ENCODE measurements around the gene WDR70. TPM values are rescaled to one million over a fixed set of nuclear protein-coding genes. Genes with fewer than 3 reads are reported as not detected.

Gene WDR70
- total RNA-seq, 3 donors from 2014 or later (not counting 1 experiment from before 2014, with no cell fraction given), result 36.3 to 47.0 (median 41.3) TPM

DNA sequence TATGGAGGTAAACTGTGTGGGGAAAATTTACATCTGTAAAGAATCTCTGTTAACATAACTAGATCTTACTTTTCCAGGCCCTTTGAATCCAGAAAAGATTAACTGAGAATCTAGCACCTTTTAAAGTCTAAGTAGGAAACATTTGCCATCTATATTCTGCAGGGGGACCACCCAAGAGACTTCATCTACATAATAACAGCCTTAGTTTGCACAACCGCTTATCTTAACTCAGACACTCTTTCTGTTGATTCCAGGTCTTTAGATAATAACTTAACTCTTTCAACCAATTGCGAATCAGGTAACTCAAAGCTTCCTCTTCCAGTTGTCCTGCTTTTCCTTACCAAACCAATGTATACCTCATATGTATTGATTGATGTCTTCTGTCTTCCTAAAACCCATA, 407.3 kb downstream of the WDR70 start:
- H3K4me1 ChIP-seq (ENCODE audit: control insufficient read depth, insufficient read depth, low read length), result no peaks in the 10 kb centered on the region
- ATAC-seq (no peak), DNase-seq (no peak)
- peaks cover 0 to 9% of the 10 kb centered on the region in 2 donors for H3K27me3 Mint-ChIP-seq (ENCODE audit: low read depth in 2 of 2)
- H3K4me1 Mint-ChIP-seq, result no peaks in the 10 kb centered on the region
- no peaks in the 10 kb centered on the region for H3K27me3 ChIP-seq (ENCODE audit: control insufficient read depth, insufficient read depth, low read length)
- no peaks in the 10 kb centered on the region for H3K36me3 Mint-ChIP-seq
- TF ChIP-seq, protein P1, sequence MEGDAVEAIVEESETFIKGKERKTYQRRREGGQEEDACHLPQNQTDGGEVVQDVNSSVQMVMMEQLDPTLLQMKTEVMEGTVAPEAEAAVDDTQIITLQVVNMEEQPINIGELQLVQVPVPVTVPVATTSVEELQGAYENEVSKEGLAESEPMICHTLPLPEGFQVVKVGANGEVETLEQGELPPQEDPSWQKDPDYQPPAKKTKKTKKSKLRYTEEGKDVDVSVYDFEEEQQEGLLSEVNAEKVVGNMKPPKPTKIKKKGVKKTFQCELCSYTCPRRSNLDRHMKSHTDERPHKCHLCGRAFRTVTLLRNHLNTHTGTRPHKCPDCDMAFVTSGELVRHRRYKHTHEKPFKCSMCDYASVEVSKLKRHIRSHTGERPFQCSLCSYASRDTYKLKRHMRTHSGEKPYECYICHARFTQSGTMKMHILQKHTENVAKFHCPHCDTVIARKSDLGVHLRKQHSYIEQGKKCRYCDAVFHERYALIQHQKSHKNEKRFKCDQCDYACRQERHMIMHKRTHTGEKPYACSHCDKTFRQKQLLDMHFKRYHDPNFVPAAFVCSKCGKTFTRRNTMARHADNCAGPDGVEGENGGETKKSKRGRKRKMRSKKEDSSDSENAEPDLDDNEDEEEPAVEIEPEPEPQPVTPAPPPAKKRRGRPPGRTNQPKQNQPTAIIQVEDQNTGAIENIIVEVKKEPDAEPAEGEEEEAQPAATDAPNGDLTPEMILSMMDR (IDR thresholded peaks at IDR 0.05), result no peak
- H3K9me3 Mint-ChIP-seq, result peaks cover 0 to 2% of the 10 kb centered on the region in 2 donors
- intact Hi-C loops (cut with micrococcal nuclease), result no loop called here
- no peak overlapping the region for H3K27ac Mint-ChIP-seq
- H3K4me3 ChIP-seq (ENCODE audit: low read length), result no peak overlapping the region
- H3K4me3 Mint-ChIP-seq, result no peak overlapping the region
- H3K36me3 ChIP-seq (ENCODE audit: control insufficient read depth, insufficient read depth, low read length), result no peaks in the 10 kb centered on the region
- H3K27ac ChIP-seq (ENCODE audit: low read length), result no peak overlapping the region
- H3K9me3 ChIP-seq (ENCODE audit: control insufficient read depth, insufficient read depth, low read length), result no peaks in the 10 kb centered on the region
- 83% methylated on average over 2 of the region's 2 CpGs for WGBS (ENCODE audit: insufficient coverage)

DNA sequence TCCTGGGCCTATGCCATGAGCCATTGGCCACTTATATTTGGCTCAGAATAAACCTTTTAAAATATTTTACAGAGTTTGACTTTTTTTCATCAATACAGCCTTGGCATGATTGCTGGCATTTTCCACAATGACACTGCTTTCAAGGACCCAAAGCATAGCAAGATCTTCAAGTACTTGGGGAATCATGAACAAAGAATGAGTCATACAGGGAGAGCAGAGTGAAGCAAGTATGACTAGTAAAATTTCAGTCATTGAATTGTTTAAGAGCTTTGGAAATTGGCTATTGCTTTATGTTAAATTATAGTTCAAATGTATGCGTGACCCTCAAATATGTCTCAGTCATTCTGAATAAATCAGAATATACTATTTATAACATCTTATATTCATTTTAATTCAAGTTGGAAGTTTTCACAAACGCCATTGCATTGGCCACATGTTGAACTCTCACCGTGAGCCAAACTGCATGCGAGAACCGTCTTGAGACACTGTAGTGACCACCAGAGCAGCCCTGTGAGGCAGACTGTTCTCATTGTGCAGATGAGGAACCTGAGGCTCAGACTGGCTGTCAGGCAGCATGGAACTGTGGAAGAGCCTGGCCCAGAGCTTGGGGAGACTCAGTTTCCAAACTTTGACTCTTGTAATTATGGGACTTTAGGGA, 407.9 kb downstream of the WDR70 start:
- no peak overlapping the region for H3K27ac Mint-ChIP-seq
- ATAC-seq, result no peak
- peaks cover 0 to 2% of the 10 kb centered on the region in 2 donors for H3K9me3 Mint-ChIP-seq
- H3K36me3 Mint-ChIP-seq, result no peaks in the 10 kb centered on the region
- no peak overlapping the region for H3K4me3 Mint-ChIP-seq
- H3K27me3 ChIP-seq (ENCODE audit: control insufficient read depth, insufficient read depth, low read length), result no peaks in the 10 kb centered on the region
- intact Hi-C loops (cut with micrococcal nuclease), result no loop called here
- TF ChIP-seq, protein P1 (IDR thresholded peaks at IDR 0.05), result no peak
- no peaks in the 10 kb centered on the region for H3K4me1 Mint-ChIP-seq
- 89% methylated on average over 4 of the region's 5 CpGs for WGBS (ENCODE audit: insufficient coverage)
- no peaks in the 10 kb centered on the region for H3K9me3 ChIP-seq (ENCODE audit: control insufficient read depth, insufficient read depth, low read length)
- no peaks in the 10 kb centered on the region for H3K36me3 ChIP-seq (ENCODE audit: control insufficient read depth, insufficient read depth, low read length)
- H3K27ac ChIP-seq (ENCODE audit: low read length), result no peak overlapping the region
- H3K4me1 ChIP-seq (ENCODE audit: control insufficient read depth, insufficient read depth, low read length), result no peaks in the 10 kb centered on the region
- no peak for DNase-seq
- no peak overlapping the region for H3K4me3 ChIP-seq (ENCODE audit: low read length)
- peaks cover 0 to 9% of the 10 kb centered on the region in 2 donors for H3K27me3 Mint-ChIP-seq (ENCODE audit: low read depth in 2 of 2)

DNA sequence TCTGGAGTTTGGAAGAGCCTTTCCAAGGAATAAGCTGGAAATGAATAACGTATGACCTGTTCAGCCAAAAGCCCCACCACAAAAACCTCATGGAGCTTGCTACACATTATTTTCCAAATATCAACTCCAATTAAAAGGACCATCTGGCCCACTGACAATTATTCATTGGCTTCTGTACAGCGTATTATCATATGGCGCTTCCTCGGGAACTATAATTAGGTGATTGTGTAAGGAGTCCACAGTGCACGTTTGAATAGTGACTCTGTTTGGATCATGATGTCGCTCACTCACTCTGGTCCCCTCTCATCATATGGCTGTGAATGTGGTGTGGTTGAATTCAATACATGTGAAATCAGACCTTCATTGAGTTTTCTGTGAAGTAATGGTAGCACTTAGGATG, 408.6 kb downstream of the WDR70 start:
- Mint-ChIP-seq H3K27me3 (ENCODE audit: low read depth in 2 of 2) (peaks cover 0 to 9% of the 10 kb centered on the region in 2 donors), H3K4me1 (no peaks in the 10 kb centered on the region), H3K9me3 (peaks cover 0 to 2% of the 10 kb centered on the region in 2 donors), H3K36me3 (no peaks in the 10 kb centered on the region), H3K4me3 (no peak overlapping the region), H3K27ac (no peak overlapping the region)
- Histone ChIP-seq H3K4me1 (ENCODE audit: control insufficient read depth, insufficient read depth, low read length) (no peaks in the 10 kb centered on the region), H3K27ac (ENCODE audit: low read length) (no peak overlapping the region), H3K27me3 (ENCODE audit: control insufficient read depth, insufficient read depth, low read length) (no peaks in the 10 kb centered on the region), H3K4me3 (ENCODE audit: low read length) (no peak overlapping the region), H3K36me3 (ENCODE audit: control insufficient read depth, insufficient read depth, low read length) (no peaks in the 10 kb centered on the region), H3K9me3 (ENCODE audit: control insufficient read depth, insufficient read depth, low read length) (no peaks in the 10 kb centered on the region)
- DNase-seq (no peak), ATAC-seq (no peak)
- intact Hi-C loops (cut with micrococcal nuclease), result no loop called here
- 94% methylated on average over 6 of the region's 6 CpGs for WGBS (ENCODE audit: insufficient coverage)
- TF ChIP-seq, protein P1 (IDR thresholded peaks at IDR 0.05), result no peak

DNA sequence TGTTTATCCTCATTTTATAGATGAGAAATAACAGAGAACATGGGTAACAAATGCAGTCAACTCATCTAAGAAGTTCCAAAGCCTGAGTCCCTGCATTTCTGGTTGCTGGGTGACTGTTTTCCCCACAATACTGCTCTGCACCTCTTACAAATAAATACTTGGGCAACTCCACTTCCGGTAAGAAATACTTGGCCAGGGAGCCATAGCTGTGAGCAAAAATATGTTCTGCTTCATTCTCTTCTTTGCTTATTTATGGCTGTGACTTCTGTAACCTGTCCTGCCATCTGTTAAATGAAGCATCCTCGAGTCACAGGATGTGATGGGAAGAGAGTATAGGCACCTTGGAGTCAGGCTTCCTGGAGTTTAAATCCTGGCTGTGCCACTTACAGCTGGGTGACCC, 410.9 kb downstream of the WDR70 start:
- no peaks in the 10 kb centered on the region for H3K4me1 Mint-ChIP-seq
- H3K27me3 Mint-ChIP-seq (ENCODE audit: low read depth in 2 of 2), result peaks cover 9 to 19% of the 10 kb centered on the region in 2 donors
- DNase-seq (no peak), ATAC-seq (no peak)
- no peak overlapping the region for H3K27ac Mint-ChIP-seq
- no peak overlapping the region for H3K4me3 ChIP-seq (ENCODE audit: low read length)
- H3K36me3 Mint-ChIP-seq, result peaks cover 13% of the 10 kb centered on the region
- H3K9me3 Mint-ChIP-seq, result peaks cover 5 to 8% of the 10 kb centered on the region in 2 donors
- no peak overlapping the region for H3K4me3 Mint-ChIP-seq
- H3K9me3 ChIP-seq (ENCODE audit: control insufficient read depth, insufficient read depth, low read length), result no peaks in the 10 kb centered on the region
- WGBS (ENCODE audit: insufficient coverage), result 81% methylated on average over 2 of the region's 2 CpGs
- no peaks in the 10 kb centered on the region for H3K27me3 ChIP-seq (ENCODE audit: control insufficient read depth, insufficient read depth, low read length)
- TF ChIP-seq, protein P1 (IDR thresholded peaks at IDR 0.05), result no peak
- H3K4me1 ChIP-seq (ENCODE audit: control insufficient read depth, insufficient read depth, low read length), result no peaks in the 10 kb centered on the region
- H3K27ac ChIP-seq (ENCODE audit: low read length), result no peak overlapping the region
- intact Hi-C loops (cut with micrococcal nuclease), result no loop called here
- no peaks in the 10 kb centered on the region for H3K36me3 ChIP-seq (ENCODE audit: control insufficient read depth, insufficient read depth, low read length)
